RCC 7860 (cell line): ENCODE measurements around the gene SLC25A39.

Source experiments
- DNase-seq: peaks from one replicate; pipeline ENCODE4 v3.0.0-alpha.2; 2015; ENCODE audit warnings: low spot score
- FAIRE-seq: peaks from 2 replicates; lab custom pipeline; 2012; peaks lifted over from hg19 to GRCh38; lab: Jason Lieb, UNC

Gene SLC25A39

DNA sequence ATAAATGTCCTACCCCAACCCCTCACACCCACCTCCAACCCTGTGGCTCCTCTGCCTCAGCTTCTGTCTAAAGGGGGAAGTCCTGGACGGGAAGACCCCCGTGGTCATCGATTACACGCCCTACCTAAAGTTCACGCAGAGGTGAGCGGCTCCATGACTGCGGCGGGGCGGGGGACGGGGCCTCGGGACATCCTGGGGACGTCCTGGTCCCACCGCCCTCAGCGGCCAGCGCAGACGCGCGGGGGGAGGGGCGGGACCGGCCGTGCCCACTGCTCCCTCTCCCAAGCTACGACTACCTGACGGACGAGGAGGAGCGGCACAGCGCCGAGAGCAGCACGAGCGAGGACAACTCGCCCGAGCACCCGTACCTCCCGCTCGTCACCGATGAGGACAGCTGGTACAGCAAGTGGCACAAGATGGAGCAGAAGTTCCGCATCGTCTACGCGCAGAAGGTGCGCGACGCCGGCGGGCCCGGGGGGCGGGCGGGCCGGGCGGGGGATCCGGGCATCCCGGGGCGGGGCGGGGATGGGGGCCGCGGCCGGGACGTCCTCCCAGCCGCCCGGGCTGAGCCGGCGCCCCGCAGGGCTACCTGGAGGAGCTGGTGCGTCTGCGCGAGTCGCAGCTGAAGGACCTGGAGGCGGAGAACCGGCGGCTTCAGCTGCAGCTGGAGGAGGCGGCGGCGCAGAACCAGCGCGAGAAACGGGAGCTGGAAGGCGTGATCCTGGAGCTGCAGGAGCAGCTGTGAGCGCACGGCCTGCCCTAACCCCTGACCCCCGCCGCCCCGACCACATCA lies 9.6 kb downstream of the SLC25A39 start:
- DNase-seq (no peak), FAIRE-seq (no peak)

DNA sequence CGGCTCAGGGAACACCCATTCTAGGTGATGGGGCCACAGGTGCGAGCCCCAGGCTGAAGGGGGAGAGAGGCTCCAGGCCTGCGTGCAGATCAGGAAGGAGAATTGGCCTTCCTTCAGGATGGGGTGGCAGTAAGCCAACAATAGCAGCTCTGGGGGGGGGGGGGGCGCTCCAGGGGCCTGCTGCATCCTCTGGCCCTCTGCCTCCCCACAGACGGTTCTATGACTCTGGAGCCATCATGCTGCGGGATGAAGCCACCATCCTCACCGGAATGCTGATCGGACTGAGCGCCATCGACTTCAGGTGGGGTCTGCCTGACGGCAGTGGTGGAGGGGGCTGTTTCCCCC lies 10.1 kb downstream of the SLC25A39 start:
- DNase-seq (no peak), FAIRE-seq (no peak)

DNA sequence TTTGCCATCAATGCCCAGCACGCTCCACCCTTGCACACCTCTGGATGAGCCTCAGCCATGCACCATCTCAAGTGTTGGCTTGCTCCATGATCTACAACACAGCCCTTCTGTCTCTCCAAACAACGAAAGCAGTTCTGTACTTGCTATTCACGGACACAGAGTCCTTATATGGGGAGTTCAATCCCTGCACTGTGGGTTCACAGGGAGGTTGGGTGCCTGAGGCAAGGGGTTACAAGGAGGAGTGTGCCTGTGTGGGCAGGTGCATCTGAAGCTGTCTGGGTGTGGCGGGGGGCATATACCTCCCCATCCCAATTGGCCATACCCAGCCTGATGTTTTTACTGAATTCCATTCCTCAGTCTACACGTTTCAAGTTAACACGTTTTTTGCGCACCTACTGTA lies 10.6 kb downstream of the SLC25A39 start:
- DNase-seq (no peak), FAIRE-seq (no peak)

DNA sequence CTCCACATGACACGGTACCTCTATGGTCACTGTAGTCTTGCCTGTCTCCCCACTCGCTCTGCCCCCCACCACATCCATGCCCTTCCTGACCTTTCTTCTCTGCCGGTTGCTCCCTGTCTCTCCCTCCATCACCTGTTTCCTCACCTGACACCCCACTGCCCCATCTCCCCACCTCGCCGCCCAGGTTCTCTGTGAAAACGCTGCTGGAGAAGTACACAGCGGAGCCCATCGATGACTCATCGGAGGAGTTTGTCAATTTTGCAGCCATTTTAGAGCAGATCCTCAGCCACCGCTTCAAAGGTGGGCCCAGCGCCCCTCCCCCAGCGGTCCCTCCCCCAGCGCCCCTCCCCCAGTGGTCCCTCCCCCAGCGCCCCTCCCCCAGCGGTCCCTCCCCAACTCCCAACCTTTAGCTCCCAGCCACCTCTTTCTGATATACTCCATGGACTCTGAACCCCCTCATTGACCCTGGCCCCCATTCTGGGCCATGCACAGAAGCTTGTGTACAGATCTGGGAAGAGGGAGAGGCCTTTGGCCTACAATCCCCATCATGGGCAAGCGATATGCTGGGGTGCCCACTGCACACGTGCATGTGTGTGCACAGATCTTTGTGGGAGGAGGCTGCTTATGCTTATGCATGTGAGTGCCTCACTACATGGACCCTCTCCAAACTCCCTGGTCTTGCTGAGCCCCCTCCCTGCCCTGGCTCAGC lies 12.1 kb downstream of the SLC25A39 start:
- DNase-seq: no peak

DNA sequence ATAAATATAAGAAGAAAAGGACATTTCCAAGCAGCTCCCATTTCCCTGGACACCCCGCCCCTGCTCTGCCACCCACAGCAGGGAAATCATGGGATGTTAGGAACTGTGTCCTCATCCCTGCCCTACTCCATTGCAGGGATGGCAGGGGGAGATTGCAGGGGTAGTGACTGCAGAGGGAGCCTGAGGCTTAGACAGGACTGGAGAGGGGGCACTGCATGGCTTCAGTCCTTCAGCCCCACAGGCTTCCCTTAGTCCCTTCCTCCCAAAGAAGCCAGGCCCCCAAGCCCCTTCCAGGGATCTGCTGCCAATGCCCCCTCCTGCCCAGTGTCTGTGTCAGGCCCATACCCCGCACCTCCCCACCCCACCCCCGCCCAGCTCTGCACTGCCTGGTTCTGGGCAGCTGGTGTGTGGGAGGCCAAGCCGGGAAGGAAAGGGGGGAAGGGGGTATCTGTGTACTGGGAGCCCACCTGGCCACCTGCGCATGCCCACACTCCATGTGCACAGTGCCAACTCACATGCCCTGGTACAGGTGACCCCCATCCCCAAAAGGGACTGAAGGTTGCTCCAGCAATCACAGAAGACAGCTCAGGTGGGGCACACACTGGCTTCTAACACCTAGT lies 13.0 kb downstream of the SLC25A39 start:
- no peak for DNase-seq
- no peak for FAIRE-seq

More for the DNA sequence above, 12.1 kb downstream of the SLC25A39 start:
- no peak for FAIRE-seq

DNA sequence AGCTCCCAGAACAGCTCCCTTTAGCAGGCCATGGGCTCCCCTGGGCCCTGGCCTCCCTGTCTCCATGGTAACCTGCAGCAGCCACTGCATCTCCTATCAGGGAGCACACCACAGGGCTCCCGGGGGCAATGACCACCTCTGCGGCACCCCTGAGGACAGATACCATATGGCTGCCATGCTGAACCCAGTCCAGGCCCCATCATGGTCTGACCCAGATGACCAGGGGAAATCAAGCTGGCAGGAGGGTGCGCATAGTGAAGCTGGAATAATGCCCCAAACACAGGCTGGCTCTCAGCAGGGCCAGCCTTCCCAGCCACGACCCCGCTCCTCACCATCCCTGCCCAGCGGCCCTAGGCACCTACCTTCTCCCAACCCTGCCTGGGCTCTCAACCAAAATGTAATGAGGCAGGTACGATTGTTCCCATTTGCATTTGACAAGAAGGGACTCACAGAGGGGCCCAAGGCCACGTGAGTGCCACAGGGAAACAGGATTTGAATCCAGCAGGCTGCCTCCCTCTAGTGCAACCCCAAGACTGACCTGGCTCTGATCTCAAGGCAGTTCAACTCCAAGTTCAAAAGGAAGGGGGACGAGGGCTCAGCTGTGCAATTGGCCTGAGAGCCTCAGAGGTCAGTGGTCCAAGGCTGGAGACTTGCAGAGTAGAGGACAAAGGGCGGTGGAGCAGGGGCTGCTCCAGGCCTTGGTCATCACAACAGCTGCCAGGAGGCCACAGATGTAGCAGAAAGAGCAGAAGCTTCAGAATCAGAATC lies 13.8 kb downstream of the SLC25A39 start:
- FAIRE-seq: no peak
- DNase-seq: no peak

DNA sequence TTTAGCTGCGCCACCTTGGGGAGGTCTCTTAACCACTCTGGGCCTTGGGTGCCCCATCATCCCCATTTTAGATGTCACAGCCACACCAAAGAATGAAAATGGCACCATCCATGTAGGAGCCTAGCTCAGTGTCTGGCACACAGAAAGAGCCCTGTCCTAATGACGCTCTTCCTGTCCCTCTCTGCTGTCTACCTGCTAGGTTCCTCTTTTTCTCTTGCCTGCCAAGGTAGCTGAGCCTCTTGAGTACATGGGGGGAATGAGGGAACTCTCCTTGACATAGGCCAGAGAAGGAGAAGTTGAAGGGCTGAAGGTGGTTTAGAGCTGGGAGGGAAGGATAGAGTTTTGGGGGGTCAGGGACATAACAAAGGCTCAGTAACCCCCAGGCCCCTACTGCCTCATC lies 14.4 kb downstream of the SLC25A39 start:
- DNase-seq: no peak
- FAIRE-seq: no peak

DNA sequence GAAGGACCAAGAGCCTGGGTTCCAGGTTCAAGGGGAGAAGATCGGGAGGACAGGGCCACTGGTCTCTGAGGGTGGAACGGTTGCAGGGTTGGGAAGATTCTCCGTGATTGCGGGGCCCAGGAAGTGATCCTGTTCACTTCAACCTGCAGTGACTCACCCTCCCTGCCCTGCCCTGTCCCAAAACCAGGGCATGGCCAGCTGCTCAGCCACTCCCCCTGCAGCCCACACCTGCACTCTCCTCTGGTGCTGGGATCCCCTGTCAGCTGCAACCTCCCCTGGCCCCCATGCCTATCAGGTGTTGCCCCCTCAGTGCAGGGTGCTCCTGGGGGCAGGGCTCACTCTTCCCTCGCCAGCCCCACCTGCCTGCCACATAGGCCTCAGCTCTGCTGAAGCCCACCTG lies 15.2 kb downstream of the SLC25A39 start:
- FAIRE-seq: no peak
- no peak for DNase-seq

DNA sequence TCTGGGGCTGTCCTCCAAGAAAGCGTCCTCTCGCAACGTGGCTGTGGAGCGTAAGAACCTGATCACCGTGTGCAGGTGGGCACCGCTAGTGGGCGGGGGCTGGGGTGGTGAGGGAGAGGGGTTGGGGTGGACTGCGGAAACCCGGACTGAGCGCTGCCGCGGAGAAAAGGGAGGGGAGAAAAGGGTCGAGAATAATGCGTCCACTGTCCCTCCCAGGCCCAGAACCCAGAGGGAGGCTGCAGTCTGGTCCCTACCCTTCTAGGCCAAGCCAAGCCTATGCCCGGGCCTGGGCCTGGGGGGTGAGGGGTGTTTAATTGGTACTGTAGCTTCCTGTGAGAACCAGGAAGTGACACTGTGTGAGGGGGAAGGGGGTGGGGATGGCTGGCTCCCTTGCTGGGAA lies 15.8 kb downstream of the SLC25A39 start:
- DNase-seq (no peak), FAIRE-seq (no peak)

DNA sequence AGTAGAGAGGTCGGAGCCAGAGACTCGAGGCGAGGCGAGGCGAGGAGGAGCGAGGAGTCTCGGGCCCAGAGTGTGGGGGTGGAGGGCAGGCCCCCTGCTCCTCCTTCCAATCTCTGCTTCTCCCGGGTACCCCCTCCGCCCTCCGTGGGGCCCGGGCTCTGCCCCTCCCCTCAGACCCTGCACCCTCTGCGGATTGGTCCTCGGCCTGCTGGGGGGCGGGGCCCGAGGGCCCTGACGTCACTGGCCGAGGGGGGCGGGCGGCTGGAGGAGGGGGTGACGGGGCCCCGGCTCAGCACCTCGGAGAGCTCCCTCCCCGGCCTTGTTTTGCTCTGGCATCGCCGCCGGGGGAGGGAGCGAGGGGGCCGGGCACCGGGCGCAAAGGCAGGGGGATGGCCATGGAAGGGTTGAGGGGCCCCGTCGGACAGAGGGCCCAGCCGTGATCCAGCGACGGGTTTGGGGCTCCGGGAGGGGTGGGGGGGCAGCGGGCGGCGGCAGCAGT lies 16.3 kb downstream of the SLC25A39 start, which contains the start of gene RUNDC3A:
RUNDC3A (plus strand) TSS at position 282 of the 499 bp plus-strand sequence. CDS start 232 bp downstream, outside the sequence.
- DNase-seq (no peak), FAIRE-seq (no peak)

DNA sequence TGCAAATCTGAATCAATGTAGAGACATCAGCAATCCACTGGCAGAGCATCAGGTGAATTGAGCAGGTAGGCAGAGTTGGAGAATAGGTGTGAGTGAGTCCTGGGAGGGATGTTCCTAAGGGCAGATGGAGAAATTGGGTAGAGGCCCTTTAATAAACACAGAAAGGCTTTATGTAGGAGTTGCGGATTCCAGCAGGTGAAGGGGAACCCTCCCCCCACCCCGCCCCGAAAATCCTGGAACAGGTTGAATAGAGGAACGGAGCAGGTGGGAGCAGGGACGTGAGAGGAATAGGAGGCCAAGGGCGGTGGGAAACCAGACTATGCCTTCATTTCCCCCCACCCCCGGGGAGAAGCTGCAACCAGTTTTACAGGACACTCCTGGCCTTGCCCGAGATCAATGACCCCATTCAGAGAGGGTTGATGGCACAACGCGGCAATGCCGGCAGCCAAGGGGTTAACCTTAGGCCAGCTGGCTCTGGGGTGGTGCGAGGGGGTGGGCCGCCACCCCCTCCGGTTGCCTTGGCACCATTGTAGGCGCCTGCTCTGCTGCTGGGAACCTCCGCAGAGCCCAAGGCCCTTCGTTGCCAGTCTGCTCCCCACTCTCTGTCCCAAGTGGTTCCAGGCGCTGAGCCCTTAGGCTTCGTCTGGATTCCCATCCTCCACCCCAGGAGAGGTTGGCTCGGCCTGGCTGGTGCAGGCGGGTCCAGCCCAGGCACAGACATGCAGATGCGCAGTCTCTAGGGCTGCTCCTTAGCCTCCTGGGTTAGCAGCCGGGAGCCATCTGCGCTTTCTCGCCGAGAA lies 17.0 kb downstream of the SLC25A39 start:
- DNase-seq (no peak), FAIRE-seq (no peak)

DNA sequence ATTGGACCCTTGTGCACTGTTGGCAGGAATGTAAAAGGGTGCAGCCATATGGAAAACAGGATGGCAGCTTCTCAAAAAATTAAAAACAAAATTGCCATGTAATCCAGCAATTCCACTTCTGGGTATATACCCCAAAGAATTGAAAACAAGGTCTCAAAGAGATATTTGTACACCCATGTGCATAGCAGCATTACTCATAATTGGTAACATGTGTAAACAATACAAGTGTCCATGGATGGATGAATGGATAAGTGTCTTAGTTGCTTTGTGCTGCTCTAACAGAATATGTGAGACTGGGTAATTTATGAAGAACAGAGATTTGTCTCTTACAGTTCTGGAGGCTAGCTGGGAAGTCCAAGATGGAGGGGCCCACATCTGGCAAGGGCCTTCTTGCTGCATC lies 20.0 kb downstream of the SLC25A39 start:
- DNase-seq (no peak), FAIRE-seq (no peak)

DNA sequence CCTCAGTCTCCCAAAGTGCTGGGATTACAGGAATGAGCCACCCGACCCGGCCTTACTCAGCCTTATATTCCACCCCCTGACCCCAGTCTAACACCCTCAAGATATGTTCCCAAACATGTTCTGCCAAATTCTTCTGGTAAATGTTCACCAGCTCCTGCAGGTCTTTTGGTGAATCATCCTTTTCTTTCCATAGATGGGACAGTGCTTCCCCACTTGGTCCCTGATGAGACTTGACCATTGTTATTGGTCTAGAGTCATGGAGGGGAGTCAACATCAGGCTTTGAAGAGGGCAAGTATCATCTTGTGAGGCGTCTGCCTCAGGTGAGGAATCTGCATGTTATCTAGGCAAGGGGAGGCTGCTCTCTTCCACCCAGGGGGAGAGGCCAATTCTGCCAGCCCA lies 26.6 kb downstream of the SLC25A39 start:
- FAIRE-seq (no peak), DNase-seq (no peak)

DNA sequence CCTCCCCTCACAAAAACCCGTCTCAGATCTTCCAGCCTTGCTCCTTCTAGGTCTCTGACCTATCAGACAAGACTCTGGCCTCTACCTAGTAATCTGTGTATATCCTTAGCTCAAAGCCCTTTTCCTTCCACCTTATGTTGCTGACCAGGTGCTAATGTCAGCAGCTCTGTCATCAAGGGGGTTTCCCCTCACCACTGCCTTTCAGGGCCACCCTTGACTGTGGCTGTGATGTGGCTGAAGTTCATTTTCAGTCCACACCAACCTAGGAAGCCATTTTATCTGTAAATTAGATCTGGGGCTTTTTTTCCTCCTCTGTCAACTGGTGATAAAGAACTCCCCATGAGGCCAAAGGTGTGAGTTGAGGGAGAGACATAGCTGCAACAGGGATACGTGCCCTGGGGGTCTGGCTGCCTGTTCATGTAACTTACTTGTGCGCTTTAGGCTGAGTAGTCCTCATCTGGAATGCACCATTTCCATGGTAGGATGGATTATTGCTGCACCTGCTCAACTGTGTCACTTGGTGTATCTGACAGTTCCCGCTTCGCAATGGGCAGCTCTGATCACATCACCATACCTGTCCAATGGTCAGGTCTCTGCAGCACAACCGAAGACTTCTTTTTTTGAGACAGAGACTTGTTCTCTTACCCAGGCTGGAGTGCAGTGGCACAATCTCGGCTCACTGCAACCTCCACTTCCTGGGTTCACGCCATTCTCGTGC lies 31.0 kb downstream of the SLC25A39 start:
- no peak for DNase-seq
- no peak for FAIRE-seq

DNA sequence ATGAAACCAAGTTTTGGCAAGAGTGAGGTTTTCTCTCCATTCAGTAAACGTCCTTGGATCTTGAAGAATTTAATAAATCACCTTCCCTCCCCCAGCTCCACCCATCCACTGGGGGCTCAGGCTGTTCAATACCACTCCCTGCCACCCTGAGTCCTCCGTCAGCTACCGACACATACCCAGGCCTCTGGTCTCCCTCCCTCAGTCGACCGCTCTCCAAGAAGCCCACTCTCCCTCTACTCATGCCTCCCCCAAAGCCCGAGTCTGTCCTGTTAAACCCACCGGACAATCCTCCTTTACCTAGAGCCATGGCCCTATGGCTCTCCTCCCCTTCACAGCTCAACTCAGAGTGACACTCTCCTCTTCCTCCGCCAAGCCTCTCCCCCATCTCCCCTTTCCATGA lies 37.0 kb downstream of the SLC25A39 start:
- FAIRE-seq (no peak), DNase-seq (no peak)

DNA sequence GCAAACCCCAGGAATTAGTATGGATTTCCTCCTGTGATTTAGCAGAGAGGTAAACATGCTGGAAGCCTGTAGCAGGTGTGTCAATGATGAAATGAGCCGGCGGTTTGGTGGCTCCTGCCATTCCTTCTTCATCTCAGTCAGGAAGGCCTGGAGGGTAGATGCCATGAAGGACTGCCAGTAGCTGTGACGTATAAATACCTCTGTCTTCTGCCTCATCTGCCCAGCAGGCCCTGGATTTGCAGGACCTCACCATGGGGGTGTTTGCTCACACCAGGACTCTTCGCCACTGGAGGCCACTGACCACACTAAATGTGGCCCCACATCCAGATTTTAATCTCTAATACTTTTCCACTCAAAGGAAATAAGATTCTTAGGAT lies 40.6 kb downstream of the SLC25A39 start:
- no peak for DNase-seq
- no peak for FAIRE-seq

DNA sequence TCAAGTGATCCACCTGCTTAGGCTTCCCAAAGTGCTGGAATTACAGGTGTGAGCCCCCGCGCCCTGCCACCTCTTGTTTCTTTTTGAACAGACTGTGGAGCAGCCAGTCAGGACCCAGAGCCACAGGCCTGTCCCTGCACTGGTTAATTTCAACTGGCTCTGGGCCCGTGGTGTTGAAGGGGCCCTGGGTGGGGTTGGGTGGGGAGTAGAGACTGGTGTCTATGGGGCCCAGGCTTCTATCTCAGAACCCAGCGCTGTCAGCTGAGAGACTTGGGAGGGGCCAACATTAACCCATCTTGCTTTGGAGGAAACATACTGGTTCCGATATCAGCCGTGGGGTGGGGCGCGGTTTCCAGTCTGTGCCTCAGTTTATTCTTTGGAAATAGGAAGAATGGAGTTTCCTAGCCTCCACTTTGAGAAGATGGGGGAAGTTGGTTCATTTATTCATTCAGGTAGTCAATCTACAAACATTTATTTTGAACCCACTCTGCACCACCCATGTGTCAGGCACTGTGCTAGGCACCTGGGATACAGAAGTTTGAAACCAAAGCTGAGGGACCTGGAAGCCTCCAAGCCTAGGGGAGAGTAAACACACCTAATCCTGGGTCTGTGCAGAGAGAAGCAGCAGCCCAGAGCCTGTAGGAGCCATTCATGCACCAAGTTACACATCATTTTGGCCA lies 41.1 kb downstream of the SLC25A39 start:
- DNase-seq (no peak), FAIRE-seq (no peak)

DNA sequence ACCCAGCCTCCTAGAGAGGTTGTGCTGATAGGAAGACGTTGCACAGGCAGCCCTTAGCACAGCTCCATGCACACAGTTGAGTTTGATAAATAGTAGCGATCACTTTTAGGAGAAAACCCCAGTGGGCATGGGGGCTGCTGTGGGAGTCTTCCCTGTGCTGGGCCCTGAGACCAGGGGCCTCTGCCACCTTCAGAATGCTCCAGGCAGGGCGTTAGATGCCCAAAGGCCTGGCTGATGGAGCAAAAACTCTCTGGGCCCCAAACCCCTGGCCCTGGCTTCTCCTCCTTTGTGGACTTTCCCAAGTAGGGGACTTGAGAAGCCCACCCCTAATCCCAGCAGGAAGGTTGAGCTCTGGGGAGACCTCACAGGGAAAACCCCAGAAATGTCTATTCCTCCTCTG lies 42.4 kb downstream of the SLC25A39 start:
- DNase-seq (no peak), FAIRE-seq (no peak)

DNA sequence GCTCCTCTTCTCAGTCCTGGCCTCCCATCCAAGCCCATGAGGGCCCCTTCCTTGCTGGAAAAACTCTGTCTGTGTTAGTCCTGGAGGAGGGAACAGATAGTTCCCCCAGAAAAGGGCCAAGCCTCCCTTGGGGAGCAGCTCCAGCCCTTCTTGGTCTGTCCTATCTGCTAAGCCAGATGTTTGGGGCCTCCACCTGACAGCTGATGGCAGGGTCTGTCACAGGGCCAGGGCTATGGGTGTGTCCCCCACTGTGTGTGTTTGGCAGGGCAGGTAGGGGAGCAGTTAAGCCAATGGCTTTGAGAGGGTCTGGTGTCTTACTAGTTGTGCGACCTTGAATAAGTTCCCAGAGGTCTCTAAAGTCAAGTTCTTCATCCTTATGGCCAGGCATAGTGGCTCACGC lies 43.1 kb downstream of the SLC25A39 start:
- DNase-seq (no peak), FAIRE-seq (no peak)
